GM12872 (cell line): ENCODE data around the gene MRGPRD.

Experiments used
- TF ChIP-seq, protein P1 (sequence below): IDR thresholded peaks from 3 replicates; pipeline ENCODE4 v1.5.1; 2011; ENCODE audit warnings: low read depth, mild to moderate bottlenecking, low read length, moderate library complexity; ENCODE audit not compliant: insufficient read depth

MRGPRD gene

DNA sequence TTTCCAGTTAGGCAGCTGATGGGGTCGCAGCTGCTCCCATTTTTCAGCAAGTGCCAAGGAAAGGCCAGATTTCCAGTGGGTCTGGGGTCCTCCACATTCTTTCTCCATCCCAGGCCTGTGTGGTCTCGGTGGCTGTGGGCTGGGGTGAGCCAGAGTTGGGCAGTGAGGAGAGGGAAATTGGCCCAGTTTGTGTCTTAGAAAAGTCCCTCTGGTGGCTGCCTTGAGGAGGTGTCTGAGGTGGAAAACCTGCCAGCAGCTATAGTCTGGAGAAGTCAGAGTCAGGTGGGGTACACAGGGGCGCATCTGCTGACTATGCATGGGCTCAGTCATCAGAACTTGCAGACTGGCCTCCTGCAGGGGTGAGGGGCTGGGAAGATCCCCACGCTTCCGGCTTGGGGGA lies 30.5 kb downstream of the MRGPRD start:
- TF ChIP-seq, protein P1, sequence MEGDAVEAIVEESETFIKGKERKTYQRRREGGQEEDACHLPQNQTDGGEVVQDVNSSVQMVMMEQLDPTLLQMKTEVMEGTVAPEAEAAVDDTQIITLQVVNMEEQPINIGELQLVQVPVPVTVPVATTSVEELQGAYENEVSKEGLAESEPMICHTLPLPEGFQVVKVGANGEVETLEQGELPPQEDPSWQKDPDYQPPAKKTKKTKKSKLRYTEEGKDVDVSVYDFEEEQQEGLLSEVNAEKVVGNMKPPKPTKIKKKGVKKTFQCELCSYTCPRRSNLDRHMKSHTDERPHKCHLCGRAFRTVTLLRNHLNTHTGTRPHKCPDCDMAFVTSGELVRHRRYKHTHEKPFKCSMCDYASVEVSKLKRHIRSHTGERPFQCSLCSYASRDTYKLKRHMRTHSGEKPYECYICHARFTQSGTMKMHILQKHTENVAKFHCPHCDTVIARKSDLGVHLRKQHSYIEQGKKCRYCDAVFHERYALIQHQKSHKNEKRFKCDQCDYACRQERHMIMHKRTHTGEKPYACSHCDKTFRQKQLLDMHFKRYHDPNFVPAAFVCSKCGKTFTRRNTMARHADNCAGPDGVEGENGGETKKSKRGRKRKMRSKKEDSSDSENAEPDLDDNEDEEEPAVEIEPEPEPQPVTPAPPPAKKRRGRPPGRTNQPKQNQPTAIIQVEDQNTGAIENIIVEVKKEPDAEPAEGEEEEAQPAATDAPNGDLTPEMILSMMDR, result peak; percentile 53

- TF ChIP-seq, protein P1, result no peak
Measured at GRCh38 chr11:68948935-68949334, 31.9 kb downstream of the MRGPRD start.

GRCh38 chr11:68948496-68948895 lies 32.3 kb downstream of the MRGPRD start:
- TF ChIP-seq, protein P1, result no peak

- TF ChIP-seq, protein P1, result no peak
Measured at GRCh38 chr11:68947151-68947550, 33.6 kb downstream of the MRGPRD start.

- TF ChIP-seq, protein P1, result no peak
Measured at GRCh38 chr11:68946416-68947090, 34.2 kb downstream of the MRGPRD start.

GRCh38 chr11:68942751-68943271 lies 38.0 kb downstream of the MRGPRD start:
- TF ChIP-seq, protein P1, result no peak

- TF ChIP-seq, protein P1, result no peak
Measured at GRCh38 chr11:68942095-68942620, 38.6 kb downstream of the MRGPRD start.
